Measurements from ENCODE around the gene SYCP2. TPM values are rescaled to one million over a fixed set of nuclear protein-coding genes. Genes with fewer than 3 reads are reported as not detected.
"Not testable (repeated sequence)": the region's sequence is repeated elsewhere in the genome, so short reads cannot be mapped to it uniquely, and the experiment has no call there.

The SYCP2 gene
- total RNA-seq, 1 experiment from 2014 or later = 0.35 TPM

DNA sequence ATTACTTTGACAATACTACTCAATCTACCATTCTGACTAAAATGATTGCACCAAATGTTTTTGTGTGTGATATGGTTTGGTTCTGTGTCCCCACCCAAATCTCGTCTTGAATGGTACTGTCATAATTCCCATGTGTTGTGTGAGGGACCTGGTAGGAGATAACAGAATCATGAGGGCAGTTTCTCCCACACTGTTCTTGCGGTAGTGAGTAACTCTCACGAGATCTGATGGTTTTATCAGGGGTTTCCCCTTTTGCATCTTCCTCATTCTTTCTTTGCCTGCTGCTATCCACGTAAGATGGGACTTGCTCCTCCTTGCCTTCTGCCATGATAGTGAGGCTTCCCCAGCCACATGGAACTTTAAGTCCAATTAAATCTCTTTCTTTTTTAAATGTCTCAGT is 20.8 kb downstream of the SYCP2 start:
- peak; percentile 15 for DNase-seq (ENCODE audit: low read depth)

DNA sequence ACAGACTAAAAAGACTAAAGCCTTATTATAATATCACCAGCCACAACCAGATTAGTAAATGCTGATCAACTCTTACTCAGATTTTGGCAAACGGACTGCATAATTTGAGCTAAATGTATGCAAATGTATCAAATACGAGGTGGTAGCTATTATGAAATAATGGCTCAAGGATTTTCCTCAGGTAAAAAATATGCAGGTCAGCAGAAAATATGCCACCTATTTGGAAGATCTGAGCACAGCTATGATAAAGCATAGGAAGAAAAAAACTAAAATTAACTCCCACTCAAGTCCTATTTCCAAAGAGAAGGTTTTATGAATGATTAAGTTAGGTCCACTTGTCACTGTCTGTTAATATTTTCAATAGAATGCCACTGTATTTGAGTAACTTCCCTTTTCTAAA is 22.4 kb downstream of the SYCP2 start:
- no peak for DNase-seq (ENCODE audit: low read depth)

DNA sequence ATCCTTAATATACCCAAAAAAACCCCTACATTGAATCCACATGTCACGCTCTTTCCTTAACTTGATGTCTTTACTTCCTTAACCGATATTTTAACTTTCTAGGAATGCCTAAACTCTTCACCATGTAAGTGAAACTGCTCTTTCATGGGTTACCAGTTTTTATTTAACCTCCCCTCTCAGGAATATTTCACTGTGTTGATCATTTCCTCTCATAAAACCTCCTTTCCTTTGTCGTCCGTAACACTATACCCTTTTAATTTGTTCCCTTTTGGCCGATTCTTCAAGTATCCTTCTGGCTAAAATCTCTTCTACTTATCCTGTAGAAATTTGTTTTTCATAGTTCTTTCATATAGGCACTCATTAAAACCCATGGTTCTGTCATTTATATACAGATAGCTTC is 24.6 kb downstream of the SYCP2 start:
- DNase-seq (ENCODE audit: low read depth) = no peak

DNA sequence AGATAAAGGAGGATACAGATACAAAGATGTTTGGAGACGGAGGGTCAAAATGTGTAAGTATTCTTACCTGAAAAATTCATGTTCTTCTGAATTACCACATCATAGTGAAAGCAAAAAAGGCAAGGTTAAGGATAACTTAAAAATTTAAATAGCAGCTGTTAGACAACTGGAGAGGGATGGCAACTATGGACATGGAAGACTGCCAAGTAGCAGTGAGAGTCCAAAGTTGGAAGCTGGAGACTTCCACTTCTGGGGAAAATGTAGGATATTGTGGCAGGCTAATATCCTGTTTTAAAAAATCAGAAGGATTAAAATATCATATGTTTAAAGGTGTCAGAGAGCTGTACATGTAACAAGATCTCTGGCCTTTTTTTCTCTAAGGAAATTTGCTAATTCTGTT is 29.8 kb downstream of the SYCP2 start:
- DNase-seq (ENCODE audit: low read depth) = no peak

DNA sequence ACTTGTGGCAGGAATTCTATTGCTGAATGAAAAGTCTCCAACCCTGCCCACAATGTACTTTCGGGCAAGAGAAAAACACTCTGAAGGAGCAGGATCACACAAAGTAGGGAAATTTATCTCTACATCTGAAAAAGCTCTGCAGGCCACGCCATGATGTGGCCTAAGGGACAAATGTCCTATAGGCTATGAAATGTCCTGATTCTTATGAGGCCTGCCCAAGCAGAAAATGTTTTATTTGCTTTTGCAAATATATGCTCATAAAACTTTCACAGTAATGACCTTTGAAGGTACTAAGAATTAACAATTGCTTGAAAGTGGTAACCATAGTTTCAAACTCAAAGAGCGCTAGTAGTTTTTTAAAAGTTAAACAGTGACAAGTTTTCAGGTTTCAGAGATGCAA is 31.0 kb downstream of the SYCP2 start:
- DNase-seq (ENCODE audit: low read depth) = no peak

DNA sequence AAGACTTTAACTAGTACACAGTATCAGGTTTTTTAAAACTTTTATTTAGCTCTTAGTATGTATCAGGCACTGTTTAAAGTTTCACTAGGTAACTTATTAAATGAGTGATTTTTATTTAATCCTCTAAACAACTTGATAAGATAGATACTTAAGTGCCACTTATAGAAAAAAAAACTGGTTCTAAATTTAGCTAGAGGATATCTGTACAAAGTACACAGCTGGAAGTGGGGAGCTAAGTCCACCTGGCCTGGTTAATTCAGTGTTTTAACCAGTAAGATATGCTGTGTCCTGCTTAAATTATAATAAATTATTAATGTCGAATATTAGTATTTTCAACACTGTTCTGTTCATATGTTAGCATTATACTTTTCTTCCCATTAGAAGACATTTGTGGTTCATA is 37.5 kb downstream of the SYCP2 start:
- no peak for DNase-seq (ENCODE audit: low read depth)

DNA sequence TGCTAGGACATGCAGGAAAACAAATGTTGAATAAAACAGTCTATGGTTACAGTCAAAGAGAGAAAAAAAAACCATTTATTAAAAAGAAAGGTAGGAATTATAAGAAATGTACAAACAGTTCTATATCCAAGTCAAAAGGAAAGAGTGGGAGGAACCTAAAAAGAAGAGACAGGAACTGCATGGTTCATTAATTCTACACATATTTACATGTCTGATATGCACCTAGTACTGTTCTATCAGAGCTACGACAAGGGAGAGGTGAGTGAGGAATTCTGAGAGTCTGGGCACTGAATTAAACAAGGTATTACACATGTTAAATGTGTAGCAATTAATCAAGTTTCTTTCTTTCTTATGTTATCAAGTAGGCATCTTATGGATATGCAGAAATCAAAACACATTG is 41.9 kb downstream of the SYCP2 start:
- DNase-seq (ENCODE audit: low read depth) = no peak

DNA sequence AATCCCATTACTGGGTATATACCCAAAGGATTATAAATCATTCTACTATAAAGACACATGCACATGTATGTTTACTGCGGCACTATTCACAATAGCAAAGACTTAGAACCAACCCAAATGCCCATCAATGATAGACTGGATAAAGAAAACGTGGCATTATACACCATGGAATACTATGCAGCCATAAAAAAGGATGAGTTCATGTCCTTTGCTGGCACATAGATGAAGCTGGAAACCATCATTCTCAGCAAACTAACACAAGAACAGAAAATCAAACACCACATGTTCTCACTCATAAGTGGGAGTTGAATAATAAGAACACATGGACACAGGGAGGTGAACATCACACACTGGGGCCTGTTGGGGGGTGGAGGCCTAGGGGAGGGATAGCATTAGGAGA is 43.4 kb downstream of the SYCP2 start:
- not testable (repeated sequence) for DNase-seq (ENCODE audit: low read depth)

DNA sequence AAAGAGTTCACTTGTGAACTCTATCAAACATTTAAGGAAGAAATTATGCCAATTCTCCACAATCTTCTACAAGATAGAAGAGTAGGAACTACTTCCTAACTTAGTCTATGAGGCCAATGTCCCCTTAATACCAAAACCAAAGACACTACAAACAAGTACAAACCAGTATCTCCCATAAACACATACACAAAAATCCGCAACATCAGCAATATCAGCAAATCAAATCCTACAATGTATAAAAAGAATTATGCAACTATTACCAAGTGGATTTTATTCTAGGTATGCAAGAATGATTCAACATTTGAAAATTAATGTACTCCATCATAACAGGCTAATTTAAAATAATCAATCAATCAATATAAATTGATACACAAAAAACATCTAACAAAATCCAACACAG is 45.4 kb downstream of the SYCP2 start:
- DNase-seq (ENCODE audit: low read depth) = no peak

DNA sequence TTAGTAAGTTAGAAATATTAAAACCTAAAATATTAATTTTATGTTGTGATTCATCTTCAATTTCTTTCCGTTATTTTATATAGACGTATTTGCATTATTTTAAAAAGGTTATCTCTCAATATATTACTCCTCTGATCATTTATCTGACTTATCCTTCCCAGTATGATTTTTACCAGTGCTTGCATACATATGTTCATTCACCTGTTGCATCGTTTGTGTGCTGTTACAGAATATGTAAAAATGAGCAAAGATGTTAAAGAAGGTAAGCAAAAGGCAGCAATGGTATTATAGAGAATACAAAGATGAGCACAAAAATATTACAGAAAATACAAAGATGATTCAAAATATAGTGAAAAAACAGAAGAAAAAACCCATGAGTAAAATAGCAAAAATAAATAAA is 48.9 kb downstream of the SYCP2 start:
- no peak for DNase-seq (ENCODE audit: low read depth)

DNA sequence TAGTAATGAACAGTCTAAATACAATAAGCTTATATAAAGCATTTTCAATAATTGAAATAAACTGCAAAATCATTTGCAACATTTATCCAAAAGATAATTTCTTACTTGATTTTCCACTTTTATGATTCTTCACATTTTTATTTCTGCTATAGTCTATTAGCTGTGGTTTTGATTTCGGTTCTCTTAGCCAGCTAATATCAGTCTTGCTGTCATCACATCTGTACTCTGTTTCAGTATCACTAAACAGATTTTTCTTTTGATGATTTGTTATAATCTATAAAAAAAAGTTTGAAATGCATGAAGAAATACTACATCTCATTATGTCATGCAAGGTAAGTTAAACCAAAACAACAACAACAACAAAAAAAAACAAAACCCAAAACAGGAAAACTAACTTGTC is 53.2 kb downstream of the SYCP2 start:
- DNase-seq (ENCODE audit: low read depth) = no peak

DNA sequence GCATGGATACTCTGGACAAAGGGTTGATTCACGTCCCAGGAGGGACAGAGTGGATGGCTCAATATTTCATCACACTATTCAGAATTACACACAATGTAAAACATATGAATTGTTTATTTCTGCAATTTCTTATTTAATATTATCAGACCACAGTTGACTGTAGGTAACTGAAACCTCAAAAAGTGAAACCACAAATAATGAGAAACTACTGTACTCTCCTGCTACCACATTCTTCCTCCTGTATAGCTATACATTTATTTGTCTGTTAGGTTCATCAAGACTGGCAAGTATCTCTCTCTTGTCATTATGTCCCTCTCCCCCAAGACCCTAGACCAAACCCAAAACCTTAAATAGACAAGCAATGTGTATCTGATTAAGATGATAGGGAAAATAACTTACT is 60.0 kb downstream of the SYCP2 start:
- DNase-seq (ENCODE audit: low read depth) = no peak

DNA sequence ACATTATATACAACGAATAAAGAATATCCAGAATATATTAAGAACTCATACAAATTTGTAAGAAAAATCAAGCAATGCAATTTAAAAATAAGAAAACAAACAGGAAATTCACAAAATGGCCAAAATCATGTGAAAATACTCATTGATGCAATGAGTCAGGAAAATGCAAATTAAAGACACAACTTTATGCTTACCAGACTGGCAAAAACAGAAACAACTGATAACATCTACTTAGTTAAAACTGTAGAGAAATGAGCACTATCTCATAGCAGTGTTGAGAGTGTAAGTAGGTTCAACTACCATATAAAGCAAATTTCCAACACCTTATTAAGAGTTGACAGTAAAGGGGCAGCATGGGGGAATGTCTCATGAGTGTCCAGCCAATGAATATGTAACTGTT is 62.3 kb downstream of the SYCP2 start:
- DNase-seq (ENCODE audit: low read depth) = no peak

DNA sequence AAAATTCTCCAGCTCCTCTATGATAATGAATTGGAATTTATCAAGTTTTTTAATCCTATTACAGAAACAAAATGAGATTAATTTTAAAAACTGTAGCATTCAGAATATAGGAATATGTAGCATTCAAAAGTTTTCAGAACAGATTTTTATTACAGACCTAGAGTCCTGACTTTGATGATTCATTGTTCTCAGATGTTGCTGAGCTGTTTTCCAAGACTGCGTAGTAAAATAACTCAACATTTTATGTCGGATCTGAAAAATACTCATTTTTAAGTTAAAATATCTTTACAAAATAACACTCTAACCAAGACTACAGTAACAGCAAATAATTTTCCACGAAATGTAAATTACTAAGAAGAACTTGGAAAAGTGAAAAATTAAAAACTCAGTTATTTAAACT is 67.1 kb downstream of the SYCP2 start:
- DNase-seq (ENCODE audit: low read depth) = no peak

DNA sequence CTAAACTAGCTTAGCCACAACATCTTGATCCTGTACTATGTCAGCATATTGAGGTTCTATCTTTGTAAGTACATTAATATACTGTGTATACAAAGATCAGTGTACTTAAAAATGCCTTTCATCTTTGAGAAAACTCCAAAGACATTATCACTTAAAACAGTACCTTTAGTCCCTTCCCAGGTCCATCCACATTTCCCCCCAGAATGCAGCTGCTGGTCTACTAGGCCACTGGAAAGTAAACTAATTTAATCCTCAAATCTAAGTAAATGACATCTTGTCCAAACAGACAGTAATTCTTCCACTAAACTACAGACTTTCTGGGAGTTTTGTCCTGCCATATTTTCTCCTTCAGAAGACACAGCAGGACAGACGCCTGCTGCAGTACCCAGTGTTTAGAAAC is 68.7 kb downstream of the SYCP2 start:
- no peak for DNase-seq (ENCODE audit: low read depth)

DNA sequence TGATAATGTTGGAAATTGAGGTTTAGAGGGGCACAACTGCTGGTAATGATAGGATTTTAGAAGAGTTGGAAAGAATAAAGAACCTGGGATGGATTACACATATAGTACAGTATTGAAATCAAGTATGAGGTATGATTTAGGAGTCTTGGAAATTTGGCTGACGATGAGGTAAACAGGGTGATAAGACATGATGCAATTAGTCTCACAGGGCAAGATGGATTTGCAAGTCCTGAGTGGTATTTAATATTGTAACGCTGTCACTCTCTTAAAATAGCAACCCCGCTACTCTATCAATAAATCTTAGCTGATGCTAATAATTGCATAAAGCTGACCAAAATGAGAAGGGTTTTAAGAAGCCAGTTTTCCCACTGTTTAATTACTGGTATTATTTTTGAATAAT is 70.4 kb downstream of the SYCP2 start:
- no peak for DNase-seq (ENCODE audit: low read depth)

DNA sequence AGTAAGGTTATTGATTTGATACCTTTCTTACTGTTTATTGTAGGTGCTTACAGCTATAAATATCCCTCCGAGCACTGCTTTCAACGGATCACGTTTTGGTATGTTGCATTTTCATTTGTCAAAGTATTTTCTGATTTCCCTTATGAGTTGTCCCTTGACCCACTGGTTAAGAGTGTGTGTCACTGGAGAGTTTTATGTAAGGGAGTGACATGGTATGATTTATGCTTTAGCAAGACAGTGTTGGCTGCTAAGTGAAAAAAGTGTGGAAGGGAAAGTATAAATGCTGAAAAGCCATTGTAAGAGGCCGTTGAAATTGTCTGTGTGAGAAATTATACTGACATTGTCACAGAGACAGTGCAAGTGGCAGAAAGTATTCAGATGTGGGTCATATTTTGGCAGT is 72.0 kb downstream of the SYCP2 start:
- DNase-seq (ENCODE audit: low read depth) = no peak

DNA sequence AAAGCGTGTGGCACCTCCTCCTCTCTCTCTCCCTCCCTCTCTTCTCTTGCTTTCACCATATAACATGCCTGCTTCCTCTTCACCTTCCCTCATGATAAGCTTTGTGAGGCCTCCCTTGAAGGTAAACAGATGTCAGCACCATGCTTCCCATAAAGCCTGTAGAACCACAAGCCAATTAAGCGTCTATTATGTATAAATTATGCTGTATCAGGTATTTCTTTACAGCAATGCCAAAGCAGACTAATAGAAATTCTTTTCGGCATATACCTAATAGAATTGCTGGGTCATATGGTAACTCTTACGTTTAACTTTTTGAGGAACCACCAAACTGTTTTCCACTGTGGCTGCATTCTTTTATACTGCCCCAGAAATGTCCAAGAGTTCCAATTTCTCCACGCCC is 75.0 kb downstream of the SYCP2 start:
- no peak for DNase-seq (ENCODE audit: low read depth)

DNA sequence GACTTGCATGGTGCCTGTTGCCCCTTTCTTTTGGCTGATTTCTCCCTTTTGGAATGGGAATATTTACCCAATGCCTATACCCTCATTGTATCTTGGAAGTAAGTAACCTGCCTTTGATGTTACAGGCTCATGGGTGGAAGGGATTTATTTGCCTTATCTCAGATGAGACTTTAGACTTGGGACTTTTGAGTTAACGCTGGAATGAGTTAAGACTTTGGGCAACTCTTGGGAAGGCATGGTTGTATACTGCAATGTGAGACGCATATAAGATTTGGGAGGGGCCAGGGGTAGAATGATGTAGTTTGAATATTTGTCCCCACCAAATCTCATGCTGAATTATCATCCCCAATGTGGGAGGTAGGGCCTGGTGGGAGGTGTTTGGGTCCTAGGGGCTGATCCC is 75.5 kb downstream of the SYCP2 start:
- DNase-seq (ENCODE audit: low read depth) = no peak

DNA sequence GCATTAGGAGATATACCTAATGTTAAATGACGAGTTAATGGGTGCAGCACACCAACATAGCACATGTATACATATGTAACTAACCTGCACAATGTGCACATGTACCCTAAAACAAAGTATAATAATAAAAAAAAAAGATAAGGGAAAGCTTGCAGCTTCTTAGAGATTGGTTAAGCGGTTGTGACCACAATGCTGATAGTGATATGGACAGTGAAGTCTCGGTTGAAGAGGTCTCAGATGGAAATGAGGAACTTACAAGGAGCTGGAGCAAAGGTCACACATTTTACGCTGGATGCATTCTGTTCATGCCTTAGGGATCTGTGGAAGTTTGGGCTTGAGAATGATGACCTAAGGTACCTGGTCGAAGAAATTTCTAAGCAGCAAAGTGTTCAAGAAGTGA is 76.5 kb downstream of the SYCP2 start:
- DNase-seq (ENCODE audit: low read depth) = not testable (repeated sequence)

DNA sequence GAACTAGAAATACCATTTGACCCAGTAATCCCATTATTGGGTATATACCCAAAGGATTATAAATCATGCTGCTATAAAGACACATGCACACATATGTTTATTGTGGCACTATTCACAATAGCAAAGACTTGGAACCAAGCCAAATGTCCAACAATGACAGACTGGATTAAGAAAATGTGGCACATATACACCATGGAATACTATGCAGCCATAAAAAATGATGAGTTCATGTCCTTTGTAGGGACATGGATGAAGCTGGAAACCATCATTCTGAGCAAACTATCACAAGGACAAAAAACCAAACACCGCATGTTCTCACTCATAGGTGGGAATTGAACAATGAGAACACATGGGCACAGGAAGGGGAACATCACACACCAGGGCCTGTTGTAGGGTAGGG is 76.9 kb downstream of the SYCP2 start:
- not testable (repeated sequence) for DNase-seq (ENCODE audit: low read depth)

DNA sequence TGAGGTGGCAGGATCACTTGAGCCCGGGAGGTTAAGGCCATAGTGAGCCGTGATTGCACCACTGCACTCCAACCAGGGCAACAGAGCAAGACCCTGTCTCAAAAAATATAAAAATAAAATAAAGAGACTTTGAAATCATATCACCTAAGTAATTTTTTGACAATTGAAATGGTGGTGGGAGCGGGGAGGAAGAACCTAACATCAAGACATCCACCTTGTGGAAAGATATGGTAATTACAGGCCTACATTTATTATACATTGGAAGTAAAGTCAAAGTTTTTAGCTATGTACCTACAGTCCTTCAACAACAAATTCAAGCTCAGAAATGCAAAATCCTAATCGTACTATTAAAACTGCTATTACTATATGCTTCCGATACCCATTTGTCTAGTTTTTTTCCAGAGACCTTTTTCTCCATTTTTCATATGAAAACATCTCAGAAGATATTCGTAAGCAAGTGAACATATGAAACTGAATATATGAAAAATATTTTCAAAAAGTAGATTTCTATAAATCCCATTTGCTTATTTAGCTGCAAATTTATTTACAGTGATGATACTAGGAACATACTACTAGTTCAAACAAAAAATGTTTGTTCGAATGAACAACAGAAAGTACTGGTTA is 83.3 kb downstream of the SYCP2 start:
- peak; percentile 15 for DNase-seq (ENCODE audit: low read depth)

DNA sequence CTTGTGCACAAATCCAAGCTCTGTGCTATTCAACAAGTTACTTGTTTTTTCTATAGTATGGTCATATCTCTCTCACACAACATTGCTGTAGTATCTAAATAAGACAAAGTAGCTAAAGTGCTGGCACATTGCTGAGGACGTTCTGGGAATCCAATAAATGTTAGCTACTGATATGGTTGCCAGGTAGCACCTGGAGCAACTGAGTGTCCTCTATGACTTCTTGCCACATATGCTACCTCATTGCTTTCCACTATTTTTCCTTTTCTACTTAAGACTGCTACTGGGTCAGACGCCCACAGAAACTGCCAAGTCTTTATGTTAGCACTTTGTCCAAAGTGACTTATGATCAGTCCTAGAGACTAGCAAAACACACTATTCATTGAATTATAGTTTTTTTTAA is 85.3 kb downstream of the SYCP2 start:
- DNase-seq (ENCODE audit: low read depth) = no peak

DNA sequence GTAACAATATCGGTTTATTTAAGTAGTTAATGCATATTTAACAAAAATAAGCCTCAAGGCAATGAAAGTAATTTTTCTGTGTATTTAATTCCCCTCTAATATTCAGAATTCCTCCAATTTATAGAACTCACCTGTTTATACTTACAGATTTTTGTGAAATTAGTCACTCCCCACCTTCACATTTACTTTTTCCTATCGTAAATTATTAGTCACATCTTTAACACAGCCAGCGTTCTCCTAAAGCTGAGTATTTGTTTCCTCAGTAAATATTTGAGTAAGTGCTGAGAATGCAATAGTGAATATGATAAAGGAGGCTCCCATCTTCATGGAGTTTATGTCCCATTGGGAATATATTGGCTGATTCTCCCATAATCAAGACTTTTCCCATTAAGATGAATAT is 88.0 kb downstream of the SYCP2 start:
- no peak for DNase-seq (ENCODE audit: low read depth)

Data from HT1080 (cell line).